HG02938 (cell line): ENCODE data around the gene KLHDC7A.

Experiments used
- ATAC-seq: cut with Tn5 transposase; IDR thresholded peaks from one replicate; pipeline ENCODE4 v1.9.1; 2021; ENCODE audit warnings: mild to moderate bottlenecking, moderate library complexity; ENCODE audit not compliant: unreplicated experiment

The KLHDC7A gene

GRCh38 chr1:18504609-18505008 is 23.9 kb downstream of the KLHDC7A start:
- no peak for ATAC-seq

- no peak for ATAC-seq
Observed at GRCh38 chr1:18505666-18506065, 24.9 kb downstream of the KLHDC7A start.

- no peak for ATAC-seq
Observed at GRCh38 chr1:18508084-18508483, 27.4 kb downstream of the KLHDC7A start.

GRCh38 chr1:18511149-18511873 is 30.6 kb downstream of the KLHDC7A start:
- ATAC-seq, result no peak

GRCh38 chr1:18511874-18512150 is 31.1 kb downstream of the KLHDC7A start:
- ATAC-seq, result no peak

GRCh38 chr1:18512883-18513282 is 32.2 kb downstream of the KLHDC7A start:
- no peak for ATAC-seq

GRCh38 chr1:18513995-18514394 is 33.3 kb downstream of the KLHDC7A start:
- no peak for ATAC-seq

- no peak for ATAC-seq
Observed at GRCh38 chr1:18515120-18515667, 34.5 kb downstream of the KLHDC7A start.

GRCh38 chr1:18516473-18516872 is 35.7 kb downstream of the KLHDC7A start:
- ATAC-seq, result no peak

- ATAC-seq, result no peak
Observed at GRCh38 chr1:18526436-18527275, 45.9 kb downstream of the KLHDC7A start.

- no peak for ATAC-seq
Observed at GRCh38 chr1:18527514-18527913, 46.8 kb downstream of the KLHDC7A start.

- ATAC-seq, result no peak
Observed at GRCh38 chr1:18527921-18528320, 47.2 kb downstream of the KLHDC7A start.

GRCh38 chr1:18528616-18529015 is 47.9 kb downstream of the KLHDC7A start:
- no peak for ATAC-seq

- ATAC-seq, result no peak
Observed at GRCh38 chr1:18529714-18530113, 49.0 kb downstream of the KLHDC7A start.

- no peak for ATAC-seq
Observed at GRCh38 chr1:18530587-18531502, 50.1 kb downstream of the KLHDC7A start.

- no peak for ATAC-seq
Observed at GRCh38 chr1:18531503-18531845, 50.7 kb downstream of the KLHDC7A start.

GRCh38 chr1:18532390-18533170 is 51.9 kb downstream of the KLHDC7A start:
- no peak for ATAC-seq

- ATAC-seq, result no peak
Observed at GRCh38 chr1:18533259-18533658, 52.5 kb downstream of the KLHDC7A start.

- no peak for ATAC-seq
Observed at GRCh38 chr1:18534810-18535205, 54.1 kb downstream of the KLHDC7A start.
